Measurements from ENCODE around the gene PNLIPRP3.

- TF ChIP-seq CTCF (conservative IDR thresholded peaks at IDR 0.05 in 1 of 2, IDR thresholded peaks at IDR 0.05 in 1 of 2; ENCODE audit: low read depth in 1 of 2, low read length in 2 of 2) = no peak
- no peak for TF ChIP-seq EZH2 (IDR thresholded peaks at IDR 0.05; ENCODE audit: low read length, missing control alignments)
These were observed 60.1 kb downstream of the PNLIPRP3 start for GRCh38 chr10:116487522-116488430.

Measured in fibroblast of lung (primary cell).